Endothelial cell (in vitro differentiated cells): ENCODE measurements around the gene IL15RA. TPM values are rescaled to one million over a fixed set of nuclear protein-coding genes. Genes with fewer than 3 reads are reported as not detected.
"Not testable (repeated sequence)": the region's sequence is repeated elsewhere in the genome, so short reads cannot be mapped to it uniquely, and the experiment has no call there.

ENCODE experiments used
- DNase-seq: peaks from one replicate; pipeline ENCODE4 v3.0.0; 2021; ENCODE audit warnings: low spot score
- H3K27ac Mint-ChIP-seq: one replicate; pipeline ENCODE4 v1.8.0; 2021; ENCODE audit warnings: mixed read lengths, inconsistent platforms; ENCODE audit not compliant: unreplicated experiment
- H3K27me3 Mint-ChIP-seq: one replicate; pipeline ENCODE4 v1.8.0; 2021; ENCODE audit warnings: mild to moderate bottlenecking, moderate library complexity, mixed read lengths, inconsistent platforms; ENCODE audit not compliant: unreplicated experiment
- H3K36me3 Mint-ChIP-seq: one replicate; pipeline ENCODE4 v1.8.0; 2021; ENCODE audit warnings: mild to moderate bottlenecking, low read depth, mixed read lengths, inconsistent platforms; ENCODE audit not compliant: unreplicated experiment
- H3K4me1 Mint-ChIP-seq: one replicate; pipeline ENCODE4 v1.8.0; 2021; ENCODE audit warnings: mild to moderate bottlenecking, mixed read lengths, inconsistent platforms; ENCODE audit not compliant: unreplicated experiment
- H3K4me3 Mint-ChIP-seq: one replicate; pipeline ENCODE4 v1.8.0; 2021; ENCODE audit warnings: mild to moderate bottlenecking, mixed read lengths, inconsistent platforms; ENCODE audit not compliant: unreplicated experiment
- H3K9me3 Mint-ChIP-seq: one replicate; pipeline ENCODE4 v1.8.0; 2021; ENCODE audit warnings: mixed read lengths, inconsistent platforms; ENCODE audit not compliant: unreplicated experiment
- total RNA-seq: library from RNA; stranded (reverse); fragmentation: NEBNext Ultra II Directional; extraction: Animal tissue kit (Norgen Biotek cat#: 25700); gene quantifications from one replicate; pipeline ENCODE4 v1.2.1, GENCODE V29; 2021; ENCODE audit not compliant: unreplicated experiment
- TF ChIP-seq, protein P1 (sequence below): fragments of 200-600 bp; sonication (generic); IDR thresholded peaks from one replicate; pipeline ENCODE4 v1.5.0; 2021; ENCODE audit warnings: antibody characterized with exemption; ENCODE audit not compliant: unreplicated experiment

The IL15RA gene
- total RNA-seq, 1 donor from 2014 or later: 0.97 TPM

DNA sequence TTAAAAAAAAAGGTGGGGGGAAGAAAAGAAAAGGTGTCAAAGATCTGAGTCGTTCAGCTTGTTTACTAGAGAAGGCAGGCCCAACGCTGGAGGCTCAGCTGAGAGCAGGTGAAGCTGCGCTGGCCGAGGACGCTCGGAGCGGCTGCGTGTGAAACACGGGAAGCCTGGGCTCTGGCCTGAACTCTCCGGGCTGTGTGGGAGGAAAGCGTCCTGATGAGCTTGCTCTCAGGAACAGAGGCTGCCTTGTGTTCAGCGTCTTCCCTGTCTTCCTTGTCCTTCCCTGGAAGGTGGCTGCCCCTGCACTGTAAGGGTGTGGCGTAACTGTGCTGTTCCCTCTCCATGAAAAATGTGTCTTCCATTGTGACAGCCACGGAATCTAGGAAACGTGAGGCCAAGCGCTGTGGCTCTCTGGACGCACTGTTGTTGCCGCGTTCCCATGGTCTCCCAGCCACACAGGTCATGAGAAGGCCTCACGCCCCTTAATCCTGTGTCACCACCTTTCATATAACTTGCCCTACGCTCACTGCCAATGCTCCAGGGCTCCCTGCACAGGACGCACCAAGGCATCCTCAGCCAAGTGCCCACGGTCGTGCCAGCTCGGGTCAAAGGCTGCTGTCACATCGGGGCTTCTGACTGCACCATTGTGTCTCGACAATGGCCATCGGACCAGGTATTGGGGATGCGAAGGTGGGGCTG, 15.8 kb downstream of the IL15RA start:
- no peak for DNase-seq
- no peaks in the 10 kb centered on the region for H3K36me3 Mint-ChIP-seq
- peak overlapping the region; percentile 64 for H3K27ac Mint-ChIP-seq
- no peaks in the 10 kb centered on the region for H3K9me3 Mint-ChIP-seq
- TF ChIP-seq, protein P1, sequence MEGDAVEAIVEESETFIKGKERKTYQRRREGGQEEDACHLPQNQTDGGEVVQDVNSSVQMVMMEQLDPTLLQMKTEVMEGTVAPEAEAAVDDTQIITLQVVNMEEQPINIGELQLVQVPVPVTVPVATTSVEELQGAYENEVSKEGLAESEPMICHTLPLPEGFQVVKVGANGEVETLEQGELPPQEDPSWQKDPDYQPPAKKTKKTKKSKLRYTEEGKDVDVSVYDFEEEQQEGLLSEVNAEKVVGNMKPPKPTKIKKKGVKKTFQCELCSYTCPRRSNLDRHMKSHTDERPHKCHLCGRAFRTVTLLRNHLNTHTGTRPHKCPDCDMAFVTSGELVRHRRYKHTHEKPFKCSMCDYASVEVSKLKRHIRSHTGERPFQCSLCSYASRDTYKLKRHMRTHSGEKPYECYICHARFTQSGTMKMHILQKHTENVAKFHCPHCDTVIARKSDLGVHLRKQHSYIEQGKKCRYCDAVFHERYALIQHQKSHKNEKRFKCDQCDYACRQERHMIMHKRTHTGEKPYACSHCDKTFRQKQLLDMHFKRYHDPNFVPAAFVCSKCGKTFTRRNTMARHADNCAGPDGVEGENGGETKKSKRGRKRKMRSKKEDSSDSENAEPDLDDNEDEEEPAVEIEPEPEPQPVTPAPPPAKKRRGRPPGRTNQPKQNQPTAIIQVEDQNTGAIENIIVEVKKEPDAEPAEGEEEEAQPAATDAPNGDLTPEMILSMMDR: no peak
- no peak overlapping the region for H3K4me3 Mint-ChIP-seq
- H3K27me3 Mint-ChIP-seq: peaks cover 17% of the 10 kb centered on the region
- H3K4me1 Mint-ChIP-seq: peaks cover 12% of the 10 kb centered on the region

DNA sequence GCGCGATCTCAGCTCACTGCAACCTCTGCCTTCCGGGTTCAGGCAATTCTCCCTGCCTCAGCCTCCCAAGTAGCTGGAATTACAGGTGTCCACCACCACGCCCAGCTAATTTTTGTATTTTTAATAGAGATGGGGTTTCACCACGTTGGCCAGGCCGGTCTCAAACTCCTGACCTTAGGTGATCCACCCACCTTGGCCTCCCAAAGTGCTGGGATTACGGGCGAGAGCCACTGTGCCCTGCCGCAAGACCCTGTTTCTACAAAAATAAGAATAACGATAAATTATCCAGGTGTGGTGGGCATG, 16.4 kb downstream of the IL15RA start:
- Mint-ChIP-seq H3K4me1 (peaks cover 12% of the 10 kb centered on the region), H3K27me3 (peaks cover 15% of the 10 kb centered on the region)
- DNase-seq, H3K27ac Mint-ChIP-seq, H3K4me3 Mint-ChIP-seq, H3K9me3 Mint-ChIP-seq, H3K36me3 Mint-ChIP-seq: not testable (repeated sequence)

DNA sequence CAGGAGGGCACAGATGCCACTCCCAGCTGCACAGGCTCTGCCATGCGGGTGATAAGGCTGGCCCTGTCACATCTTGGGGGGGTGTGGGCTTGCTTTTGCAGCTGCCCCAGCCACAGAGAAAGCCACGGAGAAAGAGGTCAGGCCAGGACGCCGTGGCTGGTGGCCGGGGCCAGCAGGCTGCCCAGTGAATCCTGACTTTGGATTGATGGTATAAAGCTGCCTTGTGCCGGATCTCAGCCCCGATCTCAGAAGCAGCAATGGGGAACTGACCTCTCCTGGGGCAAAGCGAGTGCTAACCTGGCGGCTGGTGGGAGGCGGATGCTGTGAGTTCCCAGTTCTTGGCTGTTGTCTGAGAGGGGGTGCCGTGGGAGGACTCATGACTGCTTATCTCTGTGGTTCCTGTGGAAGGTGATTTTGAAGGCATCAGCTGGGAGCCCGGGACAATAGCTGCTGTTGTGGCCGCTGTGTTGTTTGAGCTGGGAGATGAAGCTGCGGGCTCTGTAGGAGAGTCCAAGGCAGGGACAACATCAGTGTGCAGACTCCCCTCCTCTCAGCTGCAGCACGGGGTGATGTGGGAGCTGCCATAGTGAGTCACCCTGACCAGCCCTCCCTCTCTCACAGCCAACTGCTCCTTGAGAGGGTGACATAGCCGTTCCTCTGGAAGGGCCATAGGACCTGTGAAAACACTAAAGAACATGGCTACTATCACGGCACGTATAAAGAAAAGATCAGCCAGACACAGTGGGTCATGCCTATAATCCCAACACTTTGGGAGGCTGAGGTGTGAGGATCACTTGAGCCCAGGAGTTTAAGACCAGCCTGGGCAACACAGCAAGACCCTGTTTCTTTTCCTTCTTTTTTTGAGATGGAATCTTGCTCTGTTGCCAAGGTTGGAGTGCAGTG, 17.0 kb downstream of the IL15RA start:
- Mint-ChIP-seq H3K4me1 (peaks cover 12% of the 10 kb centered on the region), H3K27ac (no peak overlapping the region), H3K4me3 (no peak overlapping the region), H3K9me3 (no peaks in the 10 kb centered on the region), H3K27me3 (peaks cover 15% of the 10 kb centered on the region), H3K36me3 (no peaks in the 10 kb centered on the region)
- no peak for DNase-seq
- TF ChIP-seq, protein P1: no peak

DNA sequence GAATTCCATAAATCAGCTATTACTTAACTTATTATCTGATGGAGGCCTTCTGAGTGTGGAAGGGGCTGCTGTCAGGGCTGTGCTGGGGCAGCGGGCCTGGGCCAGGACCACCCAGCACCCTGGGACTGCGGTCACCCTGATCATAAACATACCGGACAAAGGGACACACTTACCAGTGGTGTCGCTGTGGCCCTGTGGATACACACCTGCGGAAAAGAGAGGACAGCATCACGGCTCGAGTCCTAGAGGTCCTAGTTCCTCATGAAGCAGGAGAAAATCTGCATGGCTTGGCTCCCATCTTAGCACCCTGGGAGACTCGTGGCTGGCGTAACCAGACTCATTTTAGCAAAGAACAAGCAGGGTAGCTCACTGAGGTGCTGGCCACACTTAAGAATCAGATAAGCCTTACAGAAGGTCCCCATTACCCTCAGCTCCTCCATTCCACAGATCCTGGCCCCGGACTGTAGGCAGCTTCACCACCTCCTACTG, 17.7 kb downstream of the IL15RA start:
- Mint-ChIP-seq H3K4me3 (no peak overlapping the region), H3K27ac (no peak overlapping the region), H3K4me1 (peaks cover 12% of the 10 kb centered on the region), H3K36me3 (no peaks in the 10 kb centered on the region), H3K27me3 (peaks cover 15% of the 10 kb centered on the region), H3K9me3 (no peaks in the 10 kb centered on the region)
- no peak for DNase-seq
- TF ChIP-seq, protein P1: no peak

DNA sequence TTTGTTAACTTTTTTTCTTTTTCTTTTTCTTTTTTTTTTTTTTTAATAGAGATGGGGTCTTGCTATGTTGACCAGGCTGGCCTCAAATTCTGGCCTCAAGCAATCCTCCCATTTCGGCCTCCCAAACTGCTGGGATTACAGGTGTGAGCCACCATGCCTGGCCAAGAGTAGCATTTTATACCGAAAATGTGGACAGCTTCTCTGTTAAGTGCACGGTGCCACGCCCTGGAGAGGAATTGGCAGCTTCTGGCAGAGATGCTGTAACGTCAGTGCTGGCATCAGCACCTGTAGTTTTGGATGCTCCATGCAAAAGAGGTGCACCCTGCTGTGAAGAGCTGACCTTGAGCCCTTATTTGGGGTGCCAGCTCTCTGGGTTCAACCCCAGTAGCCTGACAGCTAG, 18.2 kb downstream of the IL15RA start:
- Mint-ChIP-seq H3K36me3 (no peaks in the 10 kb centered on the region), H3K27me3 (peaks cover 15% of the 10 kb centered on the region), H3K9me3 (no peaks in the 10 kb centered on the region), H3K4me1 (peaks cover 12% of the 10 kb centered on the region), H3K27ac (no peak overlapping the region), H3K4me3 (no peak overlapping the region)
- DNase-seq: no peak
- TF ChIP-seq, protein P1: no peak
